Testis (tissue), 2 donors: ENCODE data around the gene SLC28A1.

ENCODE experiments used
- CTCF ChIP-seq, 3 experiments: fragments of 450-650 bp in 2 of 3; fragments of 200-600 bp in 1 of 3; sonication (generic) in 1 of 3; IDR thresholded peaks; one replicate each; pipeline ENCODE4 v1.5.1; 2016 to 2019; ENCODE audit warnings: antibody characterized with exemption in 3 of 3, mild to moderate bottlenecking in 2 of 3, moderate library complexity in 1 of 3
- POLR2A ChIP-seq: fragments of 450-650 bp; IDR thresholded peaks from one replicate; pipeline ENCODE4 v1.6.1; 2017; ENCODE audit warnings: antibody characterized with exemption, mild to moderate bottlenecking, moderate library complexity

- no peak for TF ChIP-seq CTCF (IDR thresholded peaks at IDR 0.05)
- TF ChIP-seq POLR2A: no peak
Observed at GRCh38 chr15:84981711-84982300, 97.3 kb downstream of the SLC28A1 start, which contains the start of gene PDE8A.
